ENCODE data around the gene ATG2A.
"Not testable (repeated sequence)": the region's sequence is repeated elsewhere in the genome, so short reads cannot be mapped to it uniquely, and the experiment has no call there.

DNA sequence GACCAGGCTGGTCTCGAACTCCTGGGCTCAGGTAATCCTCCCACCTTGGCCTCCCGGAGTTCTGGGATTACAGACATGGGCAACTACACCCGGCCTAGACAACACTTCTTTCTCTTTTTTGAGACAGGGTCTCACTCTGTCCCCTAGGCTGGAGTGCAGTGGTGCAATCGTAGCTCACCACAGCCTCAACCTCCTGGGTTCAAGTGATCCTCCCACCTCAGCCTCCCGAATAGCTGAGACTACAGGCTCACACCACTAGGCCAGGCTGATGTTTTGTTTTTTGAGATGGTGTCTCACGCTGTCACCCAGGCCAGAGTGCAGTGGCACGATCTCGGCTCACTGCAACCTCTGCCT, 71.3 kb downstream of the ATG2A start:
- not testable (repeated sequence) for TF ChIP-seq POLR2A (IDR thresholded peaks at IDR 0.05)
- TF ChIP-seq, protein P1, sequence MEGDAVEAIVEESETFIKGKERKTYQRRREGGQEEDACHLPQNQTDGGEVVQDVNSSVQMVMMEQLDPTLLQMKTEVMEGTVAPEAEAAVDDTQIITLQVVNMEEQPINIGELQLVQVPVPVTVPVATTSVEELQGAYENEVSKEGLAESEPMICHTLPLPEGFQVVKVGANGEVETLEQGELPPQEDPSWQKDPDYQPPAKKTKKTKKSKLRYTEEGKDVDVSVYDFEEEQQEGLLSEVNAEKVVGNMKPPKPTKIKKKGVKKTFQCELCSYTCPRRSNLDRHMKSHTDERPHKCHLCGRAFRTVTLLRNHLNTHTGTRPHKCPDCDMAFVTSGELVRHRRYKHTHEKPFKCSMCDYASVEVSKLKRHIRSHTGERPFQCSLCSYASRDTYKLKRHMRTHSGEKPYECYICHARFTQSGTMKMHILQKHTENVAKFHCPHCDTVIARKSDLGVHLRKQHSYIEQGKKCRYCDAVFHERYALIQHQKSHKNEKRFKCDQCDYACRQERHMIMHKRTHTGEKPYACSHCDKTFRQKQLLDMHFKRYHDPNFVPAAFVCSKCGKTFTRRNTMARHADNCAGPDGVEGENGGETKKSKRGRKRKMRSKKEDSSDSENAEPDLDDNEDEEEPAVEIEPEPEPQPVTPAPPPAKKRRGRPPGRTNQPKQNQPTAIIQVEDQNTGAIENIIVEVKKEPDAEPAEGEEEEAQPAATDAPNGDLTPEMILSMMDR (IDR thresholded peaks at IDR 0.05), result not testable (repeated sequence)
